HepG2 (cell line): ENCODE measurements around the gene DCC. TPM values are rescaled to one million over a fixed set of nuclear protein-coding genes. Genes with fewer than 3 reads are reported as not detected.
"Not testable (repeated sequence)": the region's sequence is repeated elsewhere in the genome, so short reads cannot be mapped to it uniquely, and the experiment has no call there.

Source experiments
- ATAC-seq: fragments of 200-7000 bp; cut with Tn5 transposase; 3 replicates; pipeline ENCODE4 v1.9.1; 2020; ENCODE audit warnings: mild to moderate bottlenecking, moderate library complexity
- BruUV-seq: library from RNA; stranded (reverse); fragments of 400-500 nt; replicated peaks from 2 replicates; lab custom pipeline; 2021; lab: Mats Ljungman, UMichigan
- CTCF ChIA-PET: fragments of 300-600 bp; formaldehyde crosslinking; extraction: SDS; loops from one replicate; lab custom pipeline; 2021; ENCODE audit warnings: low total read pairs, inconsistent platforms, low intra/inter-chr PET ratio; lab: Yijun Ruan, JAX
- POLR2A ChIA-PET: fragments of 350-600 bp; sonication (Branson Sonifier 250); formaldehyde crosslinking; loops from one replicate; lab custom pipeline; 2020; ENCODE audit warnings: antibody characterized with exemption, inconsistent platforms; lab: Yijun Ruan, JAX
- DNase-seq: peaks from one replicate; pipeline ENCODE4 v3.0.0-alpha.2; 2015; ENCODE audit warnings: low spot score
- FAIRE-seq: peaks from 3 replicates; lab custom pipeline; 2011; peaks lifted over from hg19 to GRCh38; lab: Jason Lieb, UNC
- H2AFZ ChIP-seq: one replicate; pipeline ENCODE4 v1.6.1; 2011; ENCODE audit warnings: low read length, inconsistent platforms
- H3K27ac ChIP-seq: fragments of 300-600 bp; 3 replicates; pipeline ENCODE4 v1.8.0; 2011; ENCODE audit warnings: mixed run types, mild to moderate bottlenecking, mixed read lengths, low read length, inconsistent platforms; ENCODE audit not compliant: insufficient read depth; ENCODE audit errors: extremely low read length
- H3K27me3 ChIP-seq, 2 experiments: fragments of 200-600 bp in 1 of 2; 2 replicates in 1 of 2; 3 replicates in 1 of 2; pipeline versions ENCODE4 v1.6.0 to v1.8.0; 2011; ENCODE audit warnings: low read length in 2 of 2, mild to moderate bottlenecking in 2 of 2, moderate library complexity in 2 of 2, inconsistent platforms in 1 of 2; ENCODE audit not compliant: insufficient read depth in 2 of 2, control insufficient read depth in 1 of 2
- H3K36me3 ChIP-seq, 2 experiments: fragments of 200-600 bp in 1 of 2; replicated peaks in 1 of 2; 2 replicates in 1 of 2; 3 replicates in 1 of 2; pipeline versions ENCODE4 v1.5.1 to v1.8.0; 2011; ENCODE audit warnings: low read length in 2 of 2, inconsistent platforms in 1 of 2; ENCODE audit not compliant: insufficient read depth in 2 of 2, control insufficient read depth in 1 of 2
- H3K4me1 ChIP-seq: 2 replicates; pipeline ENCODE4 v1.5.1; 2012; ENCODE audit warnings: low read length, inconsistent platforms; ENCODE audit not compliant: insufficient read depth
- H3K4me2 ChIP-seq: 2 replicates; pipeline ENCODE4 v1.6.0; 2011; ENCODE audit warnings: low read depth, low read length, inconsistent platforms
- H3K4me3 ChIP-seq, 3 experiments: fragments of 200-600 bp in 1 of 3; sonication (generic), shearing (Covaris generic) in 1 of 3; replicated peaks in 1 of 3; 2 replicates each; pipeline ENCODE4 v1.5.1; 2011 to 2016; ENCODE audit warnings: low read length in 3 of 3, inconsistent platforms in 2 of 3, low read depth in 2 of 3, mild to moderate bottlenecking in 2 of 3, control low read depth in 1 of 3, mixed read lengths in 1 of 3; ENCODE audit not compliant: insufficient read depth in 1 of 3
- H3K79me2 ChIP-seq: one replicate; pipeline ENCODE4 v1.6.1; 2011; ENCODE audit warnings: low read length, inconsistent platforms; ENCODE audit not compliant: insufficient read depth
- H3K9ac ChIP-seq: 2 replicates; pipeline ENCODE4 v1.6.0; 2011; ENCODE audit warnings: mild to moderate bottlenecking, low read depth, low read length, inconsistent platforms; ENCODE audit not compliant: insufficient read depth
- H3K9me3 ChIP-seq: 2 replicates; pipeline ENCODE4 v1.5.1; 2012; ENCODE audit warnings: mild to moderate bottlenecking, low read length
- H4K20me1 ChIP-seq: 2 replicates; pipeline ENCODE4 v1.6.0; 2011; ENCODE audit warnings: inconsistent platforms, mild to moderate bottlenecking, low read length, moderate library complexity; ENCODE audit not compliant: insufficient read depth
- ARNTL ChIP-seq: sonication (generic); formaldehyde crosslinking; IDR thresholded peaks from 2 replicates; pipeline ENCODE4 v1.4.0; 2020; ENCODE audit warnings: mild to moderate bottlenecking, missing genetic modification reagents
- CREM ChIP-seq, 2 experiments: sonication (generic) in 1 of 2; formaldehyde crosslinking in 1 of 2; IDR thresholded peaks; 2 replicates each; pipeline versions ENCODE4 v1.4.0 to v1.6.1; 2016 to 2020; ENCODE audit warnings: antibody characterized with exemption in 1 of 2, mild to moderate bottlenecking in 1 of 2, missing genetic modification reagents in 1 of 2
- FOSL2 ChIP-seq: sonication (generic); formaldehyde crosslinking; IDR thresholded peaks from 2 replicates; pipeline ENCODE4 v1.4.0; 2020; ENCODE audit warnings: missing genetic modification reagents
- KAT8 ChIP-seq: IDR thresholded peaks from 2 replicates; pipeline ENCODE4 v1.6.1; 2016; ENCODE audit warnings: missing genetic modification reagents, missing compliant biosample characterization
- NFE2L1 ChIP-seq: sonication (generic); formaldehyde crosslinking; IDR thresholded peaks from 2 replicates; pipeline ENCODE4 v1.4.0; 2020; ENCODE audit warnings: missing genetic modification reagents, mild to moderate bottlenecking, borderline replicate concordance
- NFYB ChIP-seq: sonication (generic); formaldehyde crosslinking; IDR thresholded peaks from 2 replicates; pipeline ENCODE4 v1.4.0; 2020; ENCODE audit warnings: missing genetic modification reagents
- PHF20 ChIP-seq: sonication (generic); formaldehyde crosslinking; IDR thresholded peaks from 2 replicates; pipeline ENCODE4 v1.5.0; 2020; ENCODE audit warnings: mild to moderate bottlenecking, missing genetic modification reagents
- SYNCRIP ChIP-seq: fragments of 200-400 bp; formaldehyde crosslinking; IDR thresholded peaks from 2 replicates; pipeline ENCODE4 v1.6.1; 2018; ENCODE audit warnings: mild to moderate bottlenecking, low read depth, low read length; ENCODE audit not compliant: insufficient read depth
- ZFP36L1 ChIP-seq: sonication (generic); formaldehyde crosslinking; IDR thresholded peaks from 2 replicates; pipeline ENCODE4 v1.8.0; 2022; ENCODE audit warnings: mild to moderate bottlenecking, missing genetic modification reagents, moderate library complexity
- ZNF136 ChIP-seq: sonication (generic); formaldehyde crosslinking; IDR thresholded peaks from 2 replicates; pipeline ENCODE4 v1.8.1; 2022; ENCODE audit warnings: low read depth, mild to moderate bottlenecking, moderate library complexity, missing genetic modification reagents
- ZNF20 ChIP-seq: sonication (generic); formaldehyde crosslinking; IDR thresholded peaks from 2 replicates; pipeline ENCODE4 v1.4.0; 2020; ENCODE audit warnings: mild to moderate bottlenecking, moderate library complexity, missing genetic modification reagents
- ZNF296 ChIP-seq: sonication (generic); formaldehyde crosslinking; conservative IDR thresholded peaks from 2 replicates; pipeline ENCODE4 v1.5.0; 2020; ENCODE audit warnings: mild to moderate bottlenecking, missing genetic modification reagents
- WGBS: methylation state at CpG from one replicate; pipeline ENCODE4 v1.1.6; 2017; ENCODE audit warnings: low lambda C conversion rate; 5-methylcytosine and 5-hydroxymethylcytosine counted together
- in situ Hi-C: cut with HindIII; loops from 2 replicates; pipeline ENCODE4 v1.10.0; 2017; ENCODE audit warnings: low pct_unique_long_range_greater_than_20kb; ENCODE audit not compliant: extremely low pct_ligation_motif_present
- intact Hi-C: fragments of 100-400 bp; cut with micrococcal nuclease; formaldehyde crosslinking; loops from one replicate; pipeline ENCODE4 v1.10.0; 2022; ENCODE audit not compliant: unreplicated experiment
- polyA plus RNA-seq, 8 experiments: library from polyadenylated mRNA; depleted of rRNA in 3 of 8; stranded (reverse) in 7 of 8; unstranded in 1 of 8; fragments of >200 nt; fragmentation: Illumina TruSeq in 4 of 8; extraction: Trizol in 4 of 8; gene quantifications; 2 replicates each; pipeline versions ENCODE4 v1.2.1 to v1.2.3, GENCODE V29; 2011 to 2016; ENCODE audit warnings: low read depth in 4 of 8, missing spikeins in 1 of 8, mixed read lengths in 1 of 8; ENCODE audit not compliant: insufficient read depth in 1 of 8
- total RNA-seq, 5 experiments: library from RNA; depleted of rRNA; stranded (reverse); fragments of >200 nt; fragmentation: Illumina TruSeq; extraction: Trizol; gene quantifications; 2 replicates each; pipeline ENCODE4 v1.2.3, GENCODE V29; 2016; ENCODE audit warnings: low read depth in 1 of 5
- TF ChIP-seq, protein P1 (sequence below): sonication (generic); formaldehyde crosslinking; IDR thresholded peaks from 2 replicates; pipeline ENCODE4 v1.4.0; 2020; ENCODE audit warnings: missing genetic modification reagents, borderline replicate concordance
- TF ChIP-seq, protein P2 (sequence below): sonication (generic); formaldehyde crosslinking; IDR thresholded peaks from 2 replicates; pipeline ENCODE4 v1.4.0; 2020; ENCODE audit warnings: missing genetic modification reagents

DCC gene
- total and polyA plus RNA-seq, 2 of the 13 experiments (the other 11 are each of a cell fraction or from before 2014, with no cell fraction given), result not detected

DNA sequence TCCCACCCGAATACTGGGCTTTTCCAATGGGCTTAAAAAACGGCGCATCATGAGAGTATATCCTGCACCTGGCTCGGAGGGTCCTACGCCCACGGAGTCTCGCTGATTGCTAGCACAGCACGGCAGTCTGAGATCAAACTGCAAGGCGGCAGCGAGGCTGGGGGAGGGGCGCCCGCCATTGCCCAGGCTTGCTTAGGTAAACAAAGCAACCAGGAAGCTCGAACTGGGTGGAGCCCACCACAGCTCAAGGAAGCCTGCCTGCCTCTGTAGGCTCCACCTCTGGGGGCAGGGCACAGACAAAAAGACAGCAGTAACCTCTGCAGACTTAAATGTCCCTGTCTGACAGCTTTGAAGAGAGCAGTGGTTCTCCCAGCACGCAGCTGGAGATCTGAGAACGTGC lies 1171.7 kb downstream of the DCC start:
- CTCF ChIA-PET, H3K4me3 ChIP-seq, H3K27me3 ChIP-seq, ATAC-seq, POLR2A ChIA-PET, DNase-seq, H3K79me2 ChIP-seq, intact Hi-C loops, BruUV-seq, H3K9me3 ChIP-seq, in situ Hi-C loops, H4K20me1 ChIP-seq, H3K36me3 ChIP-seq, H3K27ac ChIP-seq, FAIRE-seq, H3K4me2 ChIP-seq, H3K4me1 ChIP-seq, H2AFZ ChIP-seq, H3K9ac ChIP-seq: not testable (repeated sequence)
- WGBS, result 78% methylated on average over 3 of the region's 15 CpGs
- TF ChIP-seq, protein P1, sequence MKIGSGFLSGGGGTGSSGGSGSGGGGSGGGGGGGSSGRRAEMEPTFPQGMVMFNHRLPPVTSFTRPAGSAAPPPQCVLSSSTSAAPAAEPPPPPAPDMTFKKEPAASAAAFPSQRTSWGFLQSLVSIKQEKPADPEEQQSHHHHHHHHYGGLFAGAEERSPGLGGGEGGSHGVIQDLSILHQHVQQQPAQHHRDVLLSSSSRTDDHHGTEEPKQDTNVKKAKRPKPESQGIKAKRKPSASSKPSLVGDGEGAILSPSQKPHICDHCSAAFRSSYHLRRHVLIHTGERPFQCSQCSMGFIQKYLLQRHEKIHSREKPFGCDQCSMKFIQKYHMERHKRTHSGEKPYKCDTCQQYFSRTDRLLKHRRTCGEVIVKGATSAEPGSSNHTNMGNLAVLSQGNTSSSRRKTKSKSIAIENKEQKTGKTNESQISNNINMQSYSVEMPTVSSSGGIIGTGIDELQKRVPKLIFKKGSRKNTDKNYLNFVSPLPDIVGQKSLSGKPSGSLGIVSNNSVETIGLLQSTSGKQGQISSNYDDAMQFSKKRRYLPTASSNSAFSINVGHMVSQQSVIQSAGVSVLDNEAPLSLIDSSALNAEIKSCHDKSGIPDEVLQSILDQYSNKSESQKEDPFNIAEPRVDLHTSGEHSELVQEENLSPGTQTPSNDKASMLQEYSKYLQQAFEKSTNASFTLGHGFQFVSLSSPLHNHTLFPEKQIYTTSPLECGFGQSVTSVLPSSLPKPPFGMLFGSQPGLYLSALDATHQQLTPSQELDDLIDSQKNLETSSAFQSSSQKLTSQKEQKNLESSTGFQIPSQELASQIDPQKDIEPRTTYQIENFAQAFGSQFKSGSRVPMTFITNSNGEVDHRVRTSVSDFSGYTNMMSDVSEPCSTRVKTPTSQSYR (CRISPR knock-in tag), result peak; percentile 44; the same call in 1 of the 2 replicates

DNA sequence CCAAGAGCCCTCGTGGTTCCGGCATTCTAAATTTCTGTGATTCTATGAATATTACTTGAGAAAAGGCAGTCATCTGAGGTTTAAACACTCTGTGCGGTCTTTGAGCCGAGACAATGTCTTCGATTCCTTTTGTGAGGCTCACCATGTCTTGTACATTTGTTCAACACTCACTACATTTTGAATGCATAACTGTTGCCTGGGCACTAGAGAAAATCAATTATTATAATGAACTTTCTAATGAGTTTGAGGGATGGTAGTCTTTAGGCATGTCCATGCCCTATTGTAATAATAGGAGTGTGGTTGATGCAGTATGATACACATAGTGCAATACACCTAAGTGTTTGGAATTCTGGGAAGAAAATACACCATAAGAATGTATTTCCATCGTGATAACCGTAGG lies 1181.1 kb downstream of the DCC start:
- intact Hi-C loops, result no loop called here
- no peak overlapping the region for H3K4me3 ChIP-seq
- ChIA-PET POLR2A (no interaction called here), CTCF (no interaction called here)
- H3K4me2 ChIP-seq, result no peak overlapping the region
- in situ Hi-C loops, result no loop called here
- no peak overlapping the region for H3K27ac ChIP-seq
- H3K36me3 ChIP-seq, result no peaks in the 10 kb centered on the region
- no peaks in the 10 kb centered on the region for H3K27me3 ChIP-seq
- BruUV-seq, result no TSS peak
- no peak for ATAC-seq
- H3K9ac ChIP-seq, result no peak overlapping the region
- H4K20me1 ChIP-seq, result no peaks in the 10 kb centered on the region
- no peak for DNase-seq
- no peaks in the 10 kb centered on the region for H3K4me1 ChIP-seq
- H2AFZ ChIP-seq, result no peak overlapping the region
- H3K79me2 ChIP-seq, result no peaks in the 10 kb centered on the region
- 2% methylated on average over 7 of the region's 7 CpGs for WGBS
- no peak for FAIRE-seq
- H3K9me3 ChIP-seq, result no peaks in the 10 kb centered on the region
- TF ChIP-seq ZNF20 (CRISPR knock-in tag) (no peak), ZFP36L1 (CRISPR knock-in tag) (no peak), FOSL2 (CRISPR knock-in tag) (no peak), PHF20 (CRISPR knock-in tag) (no peak), ZNF136 (CRISPR knock-in tag) (no peak), ZNF296 (CRISPR knock-in tag) (no peak), NFE2L1 (CRISPR knock-in tag) (no peak), CREM (IDR thresholded peaks at IDR 0.05) (no peak), CREM (CRISPR knock-in tag; IDR thresholded peaks at IDR 0.05) (no peak), SYNCRIP (no peak), ARNTL (CRISPR knock-in tag) (no peak), KAT8 (no peak), NFYB (CRISPR knock-in tag) (no peak)
- TF ChIP-seq, protein P2, sequence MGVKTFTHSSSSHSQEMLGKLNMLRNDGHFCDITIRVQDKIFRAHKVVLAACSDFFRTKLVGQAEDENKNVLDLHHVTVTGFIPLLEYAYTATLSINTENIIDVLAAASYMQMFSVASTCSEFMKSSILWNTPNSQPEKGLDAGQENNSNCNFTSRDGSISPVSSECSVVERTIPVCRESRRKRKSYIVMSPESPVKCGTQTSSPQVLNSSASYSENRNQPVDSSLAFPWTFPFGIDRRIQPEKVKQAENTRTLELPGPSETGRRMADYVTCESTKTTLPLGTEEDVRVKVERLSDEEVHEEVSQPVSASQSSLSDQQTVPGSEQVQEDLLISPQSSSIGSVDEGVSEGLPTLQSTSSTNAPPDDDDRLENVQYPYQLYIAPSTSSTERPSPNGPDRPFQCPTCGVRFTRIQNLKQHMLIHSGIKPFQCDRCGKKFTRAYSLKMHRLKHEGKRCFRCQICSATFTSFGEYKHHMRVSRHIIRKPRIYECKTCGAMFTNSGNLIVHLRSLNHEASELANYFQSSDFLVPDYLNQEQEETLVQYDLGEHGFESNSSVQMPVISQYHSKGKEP (CRISPR knock-in tag), result no peak
